H9 (cell line): ENCODE data around the gene FH. TPM values are rescaled to one million over a fixed set of nuclear protein-coding genes. Genes with fewer than 3 reads are reported as not detected.
A peak's percentile ranks its signal among the peaks of the same experiment; 100 is the strongest.

Source experiments
- DNase-seq: peaks from one replicate; pipeline ENCODE4 v3.0.0-alpha.2; 2017
- H2AFZ ChIP-seq: one replicate; pipeline ENCODE4 v1.6.1; 2013; ENCODE audit warnings: mild to moderate bottlenecking, low read length, control low read depth, moderate library complexity
- H2AK5ac ChIP-seq: 2 replicates; pipeline ENCODE4 v1.6.1; 2013; ENCODE audit warnings: low read length, control low read depth, mixed read lengths; ENCODE audit not compliant: insufficient read length
- H2BK120ac ChIP-seq: one replicate; pipeline ENCODE4 v1.6.1; 2013; ENCODE audit warnings: low read depth, mild to moderate bottlenecking, low read length, control low read depth, inconsistent platforms; ENCODE audit not compliant: poor library complexity, severe bottlenecking
- H2BK12ac ChIP-seq: 2 replicates; pipeline ENCODE4 v1.6.1; 2013; ENCODE audit warnings: low read length, control low read depth, mixed read lengths, low read depth; ENCODE audit not compliant: insufficient read length
- H2BK15ac ChIP-seq: 2 replicates; pipeline ENCODE4 v1.6.1; 2013; ENCODE audit warnings: low read depth, low read length, control low read depth
- H2BK20ac ChIP-seq: one replicate; pipeline ENCODE4 v1.6.1; 2013; ENCODE audit warnings: low read depth, mild to moderate bottlenecking, low read length, control low read depth, inconsistent platforms; ENCODE audit not compliant: poor library complexity, severe bottlenecking
- H2BK5ac ChIP-seq: 2 replicates; pipeline ENCODE4 v1.6.1; 2013; ENCODE audit warnings: low read length, control low read depth, mixed read lengths; ENCODE audit not compliant: insufficient read length
- H3K14ac ChIP-seq: 2 replicates; pipeline ENCODE4 v1.6.1; 2013; ENCODE audit warnings: low read length, control low read depth; ENCODE audit not compliant: insufficient read depth
- H3K18ac ChIP-seq: 2 replicates; pipeline ENCODE4 v1.6.1; 2013; ENCODE audit warnings: low read depth, mild to moderate bottlenecking, mixed read lengths, low read length, control low read depth; ENCODE audit not compliant: insufficient read length
- H3K23ac ChIP-seq: 2 replicates; pipeline ENCODE4 v1.6.1; 2013; ENCODE audit warnings: low read length, control low read depth, mixed read lengths, low read depth; ENCODE audit not compliant: insufficient read length
- H3K23me2 ChIP-seq: 2 replicates; pipeline ENCODE4 v1.6.1; 2013; ENCODE audit warnings: low read depth, mild to moderate bottlenecking, mixed read lengths, low read length, control low read depth; ENCODE audit not compliant: insufficient read length, poor library complexity, severe bottlenecking
- H3K27ac ChIP-seq: 2 replicates; pipeline ENCODE4 v1.5.1; 2013; ENCODE audit warnings: low read length, control low read depth, mixed read lengths, low read depth; ENCODE audit not compliant: insufficient read length
- H3K27me3 ChIP-seq: 2 replicates; pipeline ENCODE4 v1.6.1; 2013; ENCODE audit warnings: low read length, control low read depth, inconsistent platforms; ENCODE audit not compliant: insufficient read depth
- H3K4ac ChIP-seq: 2 replicates; pipeline ENCODE4 v1.6.1; 2013; ENCODE audit warnings: low read depth, mild to moderate bottlenecking, control low read depth, inconsistent platforms, low read length, moderate library complexity
- H3K4me1 ChIP-seq: 2 replicates; pipeline ENCODE4 v1.6.1; 2013; ENCODE audit warnings: low read length, control low read depth, inconsistent platforms; ENCODE audit not compliant: insufficient read depth
- H3K4me2 ChIP-seq: 2 replicates; pipeline ENCODE4 v1.6.1; 2013; ENCODE audit warnings: low read length, control low read depth, mixed read lengths; ENCODE audit not compliant: insufficient read length, insufficient read depth
- H3K56ac ChIP-seq: 2 replicates; pipeline ENCODE4 v1.6.1; 2013; ENCODE audit warnings: low read depth, mild to moderate bottlenecking, mixed read lengths, low read length, control low read depth; ENCODE audit not compliant: insufficient read length
- H3K79me1 ChIP-seq: 2 replicates; pipeline ENCODE4 v1.6.1; 2013; ENCODE audit warnings: low read depth, mild to moderate bottlenecking, moderate library complexity, low read length, control low read depth, inconsistent platforms; ENCODE audit not compliant: insufficient read depth, poor library complexity, severe bottlenecking
- H3K79me2 ChIP-seq: 2 replicates; pipeline ENCODE4 v1.6.1; 2013; ENCODE audit warnings: low read length, control low read depth, inconsistent platforms; ENCODE audit not compliant: insufficient read depth
- H3K9ac ChIP-seq: 2 replicates; pipeline ENCODE4 v1.6.1; 2013; ENCODE audit warnings: low read length, control low read depth, mixed read lengths; ENCODE audit not compliant: insufficient read length; ENCODE audit errors: extremely low read depth
- H3K9me3 ChIP-seq: one replicate; pipeline ENCODE4 v1.6.1; 2013; ENCODE audit warnings: low read depth, low read length, inconsistent platforms; ENCODE audit not compliant: control insufficient read depth
- H3T11ph ChIP-seq: one replicate; pipeline ENCODE4 v1.6.1; 2013; ENCODE audit warnings: mild to moderate bottlenecking, low read length, control low read depth, inconsistent platforms
- H4K20me1 ChIP-seq: one replicate; pipeline ENCODE4 v1.6.1; 2013; ENCODE audit not compliant: control insufficient read depth, insufficient read length, insufficient read depth
- H4K5ac ChIP-seq: 2 replicates; pipeline ENCODE4 v1.6.1; 2013; ENCODE audit warnings: low read depth, mild to moderate bottlenecking, mixed read lengths, low read length, control low read depth; ENCODE audit not compliant: insufficient read length
- H4K8ac ChIP-seq: replicated peaks from 2 replicates; pipeline ENCODE4 v1.6.1; 2013; ENCODE audit warnings: low read length, control low read depth, mixed read lengths, low read depth; ENCODE audit not compliant: insufficient read length
- H4K91ac ChIP-seq: 2 replicates; pipeline ENCODE4 v1.6.1; 2013; ENCODE audit warnings: low read depth, mild to moderate bottlenecking, moderate library complexity, mixed read lengths, low read length, control low read depth; ENCODE audit not compliant: insufficient read length
- H3K27ac Mint-ChIP-seq, 3 experiments: 2 replicates in 2 of 3; 3 replicates in 1 of 3; pipeline ENCODE4 v1.8.0; 2020 to 2021; ENCODE audit warnings: mixed read lengths in 3 of 3, mild to moderate bottlenecking in 1 of 3, moderate library complexity in 1 of 3
- H3K27me3 Mint-ChIP-seq: 2 replicates; pipeline ENCODE4 v1.8.0; 2021; ENCODE audit warnings: low read depth, mild to moderate bottlenecking, moderate library complexity, mixed read lengths
- H3K36me3 Mint-ChIP-seq, 3 experiments: 2 replicates in 2 of 3; 3 replicates in 1 of 3; pipeline ENCODE4 v1.8.0; 2020 to 2021; ENCODE audit warnings: low read depth in 3 of 3, mixed read lengths in 3 of 3; ENCODE audit not compliant: insufficient read depth in 1 of 3
- H3K4me1 Mint-ChIP-seq, 2 experiments: 2 replicates each; pipeline ENCODE4 v1.8.0; 2020; ENCODE audit warnings: mixed read lengths in 2 of 2
- H3K4me3 Mint-ChIP-seq, 2 experiments: 2 replicates in 1 of 2; 3 replicates in 1 of 2; pipeline ENCODE4 v1.8.0; 2020 to 2021; ENCODE audit warnings: mild to moderate bottlenecking in 2 of 2, mixed read lengths in 2 of 2, moderate library complexity in 1 of 2
- H3K9me3 Mint-ChIP-seq, 2 experiments: 2 replicates in 1 of 2; 3 replicates in 1 of 2; pipeline ENCODE4 v1.8.0; 2020; ENCODE audit warnings: mild to moderate bottlenecking in 2 of 2, mixed read lengths in 2 of 2, moderate library complexity in 1 of 2
- CTCF ChIP-seq: fragments of 200-600 bp; sonication (generic); conservative IDR thresholded peaks from 3 replicates; pipeline ENCODE4 v1.8.0; 2021; ENCODE audit warnings: antibody characterized with exemption, mild to moderate bottlenecking
- total RNA-seq: library from RNA; stranded (reverse); gene quantifications from 2 replicates; pipeline ENCODE4 v1.2.1, GENCODE V29; 2021

Gene FH
- total RNA-seq, 1 experiment from 2014 or later = 83.9 TPM

DNA sequence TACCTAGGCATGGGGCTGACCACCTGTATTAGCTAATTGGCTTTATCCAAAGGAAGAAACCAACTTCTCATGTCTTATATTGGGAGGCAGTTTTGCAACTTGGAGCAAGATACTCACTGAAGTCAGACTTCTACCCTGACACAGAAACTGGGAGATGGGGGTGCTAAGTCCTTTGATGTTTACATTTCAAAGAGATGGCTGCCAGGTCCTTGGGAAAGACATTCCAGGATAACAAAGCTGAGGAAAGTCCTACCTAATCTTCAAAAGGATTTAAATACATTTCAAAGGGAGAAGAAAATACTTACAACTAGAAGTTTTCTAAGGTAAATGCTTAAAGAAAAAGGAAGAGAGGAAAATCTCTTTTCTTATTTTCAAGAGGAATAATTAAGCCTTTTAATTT lies 62.1 kb downstream of the FH start:
- H3K4me1 Mint-ChIP-seq = peaks cover 3 to 7% of the 10 kb centered on the region in 2 experiments
- Histone ChIP-seq H3K9me3 (no peaks in the 10 kb centered on the region), H3K4me1 (no peaks in the 10 kb centered on the region), H3K79me1 (no peaks in the 10 kb centered on the region), H2AK5ac (no peak overlapping the region), H3K18ac (no peak overlapping the region), H4K91ac (no peak overlapping the region), H3K27me3 (peaks cover 2% of the 10 kb centered on the region; the same call in 1 of the 2 replicates), H2AFZ (no peak overlapping the region), H3K14ac (no peak overlapping the region), H3K4ac (no peak overlapping the region), H4K5ac (no peak overlapping the region), H3K27ac (no peak overlapping the region), H3K79me2 (no peaks in the 10 kb centered on the region), H3K23ac (no peak overlapping the region), H2BK5ac (no peak overlapping the region), H3K9ac (no peak overlapping the region), H3K4me2 (no peak overlapping the region), H3K56ac (no peak overlapping the region), H2BK20ac (no peak overlapping the region), H3K23me2 (no peaks in the 10 kb centered on the region), H4K20me1 (no peaks in the 10 kb centered on the region), H3T11ph (no peak overlapping the region), H4K8ac (no peak overlapping the region), H2BK12ac (no peak overlapping the region), H2BK15ac (no peak overlapping the region), H2BK120ac (no peak overlapping the region)
- no peak overlapping the region for H3K4me3 Mint-ChIP-seq
- H3K9me3 Mint-ChIP-seq = no peaks in the 10 kb centered on the region
- TF ChIP-seq CTCF = no peak
- no peaks in the 10 kb centered on the region for H3K36me3 Mint-ChIP-seq
- no peak overlapping the region for H3K27ac Mint-ChIP-seq
- peak; percentile 31 for DNase-seq
- H3K27me3 Mint-ChIP-seq = peaks cover 89% of the 10 kb centered on the region
